ENCODE results near the gene DTD1. TPM values are rescaled to one million over a fixed set of nuclear protein-coding genes. Genes with fewer than 3 reads are reported as not detected.
"Not testable (repeated sequence)": the region's sequence is repeated elsewhere in the genome, so short reads cannot be mapped to it uniquely, and the experiment has no call there.

DTD1 gene
- total RNA-seq, 2 experiments from 2014 or later: 27.6 to 43.0 TPM

- no peaks in the 10 kb centered on the region for H3K4me1 ChIP-seq (ENCODE audit: insufficient read depth, low read length, poor library complexity, severe bottlenecking)
- ChIA-PET POLR2A (interaction anchor here (0.7 kb wide), 1 partner anchor 27 kb away, joined by 3 read pairs; no protein-coding TSS in a partner anchor), CTCF (ENCODE audit: unreplicated experiment) (no interaction called here)
- H3K9me3 ChIP-seq (ENCODE audit: low read length): no peaks in the 10 kb centered on the region
- H3K4me3 ChIP-seq (ENCODE audit: low read depth, low read length, poor library complexity, severe bottlenecking): no peak overlapping the region
- no peak overlapping the region for H2AFZ ChIP-seq (ENCODE audit: low read length)
- DNase-seq (ENCODE audit: low spot score): no peak
- BruUV-seq (replicated peaks): no TSS peak
- no peaks in the 10 kb centered on the region for H4K20me1 ChIP-seq (ENCODE audit: insufficient read depth, low read length)
- intact Hi-C loops (cut with micrococcal nuclease; ENCODE audit: unreplicated experiment): no loop called here
- TF ChIP-seq CTCF (conservative IDR thresholded peaks at IDR 0.05; ENCODE audit: low read length): no peak
- TF ChIP-seq EZH2phosphoT487 (IDR thresholded peaks at IDR 0.05; ENCODE audit: borderline replicate concordance, low read depth, low read length): no peak
- no peak overlapping the region for H3K27ac ChIP-seq (ENCODE audit: low read depth, low read length, poor library complexity, severe bottlenecking)
- H3K4me2 ChIP-seq (ENCODE audit: low read length): no peak overlapping the region
- no peaks in the 10 kb centered on the region for H3K9me2 ChIP-seq (ENCODE audit: insufficient read depth, low read length)
- H3K36me3 ChIP-seq (ENCODE audit: insufficient read depth, low read length): no peaks in the 10 kb centered on the region
- H3K79me2 ChIP-seq (ENCODE audit: insufficient read depth, low read depth, low read length): no peaks in the 10 kb centered on the region
Observed at GRCh38 chr20:18781509-18781908, 193.7 kb downstream of the DTD1 start.

GRCh38 chr20:18783385-18783959 lies 195.6 kb downstream of the DTD1 start:
- Histone ChIP-seq H3K36me3 (ENCODE audit: insufficient read depth, low read length) (no peaks in the 10 kb centered on the region), H3K9me2 (ENCODE audit: insufficient read depth, low read length) (no peaks in the 10 kb centered on the region), H3K4me2 (ENCODE audit: low read length) (no peak overlapping the region), H3K79me2 (ENCODE audit: insufficient read depth, low read depth, low read length) (no peaks in the 10 kb centered on the region), H3K9me3 (ENCODE audit: low read length) (no peaks in the 10 kb centered on the region), H2AFZ (ENCODE audit: low read length) (no peak overlapping the region), H3K4me1 (ENCODE audit: insufficient read depth, low read length, poor library complexity, severe bottlenecking) (no peaks in the 10 kb centered on the region), H3K4me3 (ENCODE audit: low read depth, low read length, poor library complexity, severe bottlenecking) (no peak overlapping the region), H4K20me1 (ENCODE audit: insufficient read depth, low read length) (no peaks in the 10 kb centered on the region), H3K27ac (ENCODE audit: low read depth, low read length, poor library complexity, severe bottlenecking) (no peak overlapping the region)
- DNase-seq (ENCODE audit: low spot score): no peak
- no TSS peak for BruUV-seq (replicated peaks)
- intact Hi-C loops (cut with micrococcal nuclease; ENCODE audit: unreplicated experiment): no loop called here
- POLR2A ChIA-PET: no interaction called here
- no peak for TF ChIP-seq EZH2phosphoT487 (IDR thresholded peaks at IDR 0.05; ENCODE audit: borderline replicate concordance, low read depth, low read length)
- no peak for TF ChIP-seq CTCF (conservative IDR thresholded peaks at IDR 0.05; ENCODE audit: low read length)
- CTCF ChIA-PET (ENCODE audit: unreplicated experiment): no interaction called here

- H3K27ac ChIP-seq (ENCODE audit: low read depth, low read length, poor library complexity, severe bottlenecking); intact Hi-C loops (cut with micrococcal nuclease; ENCODE audit: unreplicated experiment); CTCF ChIA-PET (ENCODE audit: unreplicated experiment); POLR2A ChIA-PET; BruUV-seq (replicated peaks); H3K4me2 ChIP-seq (ENCODE audit: low read length); H3K36me3 ChIP-seq (ENCODE audit: insufficient read depth, low read length); DNase-seq (ENCODE audit: low spot score); H4K20me1 ChIP-seq (ENCODE audit: insufficient read depth, low read length); H3K9me2 ChIP-seq (ENCODE audit: insufficient read depth, low read length); H3K4me3 ChIP-seq (ENCODE audit: low read depth, low read length, poor library complexity, severe bottlenecking); H2AFZ ChIP-seq (ENCODE audit: low read length); H3K9me3 ChIP-seq (ENCODE audit: low read length); H3K79me2 ChIP-seq (ENCODE audit: insufficient read depth, low read depth, low read length); H3K4me1 ChIP-seq (ENCODE audit: insufficient read depth, low read length, poor library complexity, severe bottlenecking): not testable (repeated sequence)
Observed at GRCh38 chr20:18787046-18787445, 199.2 kb downstream of the DTD1 start.
